ENCODE measurements around the gene CNPY1.

DNA sequence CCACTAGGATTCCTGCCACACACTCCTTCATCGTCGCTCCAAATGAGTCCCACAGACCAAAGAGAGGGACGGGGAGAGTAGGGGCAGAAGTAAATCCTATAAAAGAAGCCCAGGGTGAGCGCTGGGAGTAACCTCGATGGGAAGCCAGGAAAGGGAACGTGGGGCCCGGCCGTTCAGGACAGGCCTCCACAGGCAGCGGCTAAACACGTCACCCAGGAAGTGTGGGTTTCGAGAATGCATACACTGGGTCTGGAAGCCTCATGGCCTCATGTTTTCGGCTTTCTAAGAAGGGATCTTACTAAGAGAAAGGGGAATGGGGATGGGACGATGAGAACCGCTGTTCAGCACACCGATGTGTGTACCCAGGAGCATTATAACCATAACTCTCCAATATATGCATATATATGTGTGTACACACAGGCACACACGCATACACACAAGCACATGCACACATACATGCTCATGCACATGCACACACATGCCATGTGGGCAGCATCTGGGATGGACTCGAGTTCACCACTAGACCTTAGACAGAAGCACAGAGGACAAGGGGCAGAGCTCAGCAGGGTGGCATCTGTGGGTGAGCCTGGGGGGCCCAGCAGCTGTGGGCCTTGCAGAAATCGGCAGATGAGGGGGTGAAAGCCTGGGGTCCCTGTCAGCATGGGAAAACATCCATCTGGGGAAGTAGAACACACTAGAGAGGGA lies 14.8 kb upstream of the CNPY1 start:
- no peak for TF ChIP-seq CTCF (IDR thresholded peaks at IDR 0.05)
- no peak for TF ChIP-seq EZH2 (IDR thresholded peaks at IDR 0.05; ENCODE audit: borderline replicate concordance, insufficient read depth, low read depth, low read length, poor library complexity, severe bottlenecking)
